Activated CD8-positive, alpha-beta memory T cell treated with anti-CD3 and anti-CD28 coated beads, Interleukin-2, amount 50 U/mL, for 4 hours (primary cell): ENCODE measurements around the gene POLA2.
"Not testable (repeated sequence)": the region's sequence is repeated elsewhere in the genome, so short reads cannot be mapped to it uniquely, and the experiment has no call there.

Experiments used
- DNase-seq: peaks from one replicate; pipeline ENCODE4 v3.0.0-alpha.2; 2020

POLA2 gene

GRCh38 chr11:65310215-65310614 lies 48.5 kb downstream of the POLA2 start:
- no peak for DNase-seq

GRCh38 chr11:65310736-65311135 lies 49.0 kb downstream of the POLA2 start:
- no peak for DNase-seq

- DNase-seq: no peak
Observed at GRCh38 chr11:65311170-65311678, 49.5 kb downstream of the POLA2 start.

GRCh38 chr11:65314501-65315203 lies 52.9 kb downstream of the POLA2 start, which contains the start of gene CDC42EP2:
Gene CDC42EP2, plus strand, starts transcription at chr11:65314866. Its CDS starts 6,033 bp downstream, at chr11:65320899.
- DNase-seq: peak; percentile 73

GRCh38 chr11:65315204-65315865 lies 53.6 kb downstream of the POLA2 start:
- DNase-seq: peak; percentile 87

DNA sequence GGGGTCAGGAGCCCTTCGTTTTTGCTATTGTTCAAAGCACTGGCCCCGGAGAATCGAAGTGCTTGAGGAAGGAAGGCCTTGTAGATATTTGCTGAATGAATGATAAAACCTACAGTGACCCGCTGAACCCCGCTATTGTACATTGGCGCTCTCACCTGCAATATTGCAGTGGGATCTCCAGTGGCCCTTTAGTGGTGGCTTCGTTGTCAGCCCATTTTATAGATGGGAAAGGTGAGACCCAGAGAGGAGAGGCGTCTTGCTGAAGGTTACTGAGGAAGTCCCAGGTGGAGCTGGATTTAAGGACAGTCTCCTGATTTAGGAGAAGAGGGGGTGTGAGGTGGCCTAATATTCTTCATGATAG lies 54.1 kb downstream of the POLA2 start:
- DNase-seq: no peak

DNA sequence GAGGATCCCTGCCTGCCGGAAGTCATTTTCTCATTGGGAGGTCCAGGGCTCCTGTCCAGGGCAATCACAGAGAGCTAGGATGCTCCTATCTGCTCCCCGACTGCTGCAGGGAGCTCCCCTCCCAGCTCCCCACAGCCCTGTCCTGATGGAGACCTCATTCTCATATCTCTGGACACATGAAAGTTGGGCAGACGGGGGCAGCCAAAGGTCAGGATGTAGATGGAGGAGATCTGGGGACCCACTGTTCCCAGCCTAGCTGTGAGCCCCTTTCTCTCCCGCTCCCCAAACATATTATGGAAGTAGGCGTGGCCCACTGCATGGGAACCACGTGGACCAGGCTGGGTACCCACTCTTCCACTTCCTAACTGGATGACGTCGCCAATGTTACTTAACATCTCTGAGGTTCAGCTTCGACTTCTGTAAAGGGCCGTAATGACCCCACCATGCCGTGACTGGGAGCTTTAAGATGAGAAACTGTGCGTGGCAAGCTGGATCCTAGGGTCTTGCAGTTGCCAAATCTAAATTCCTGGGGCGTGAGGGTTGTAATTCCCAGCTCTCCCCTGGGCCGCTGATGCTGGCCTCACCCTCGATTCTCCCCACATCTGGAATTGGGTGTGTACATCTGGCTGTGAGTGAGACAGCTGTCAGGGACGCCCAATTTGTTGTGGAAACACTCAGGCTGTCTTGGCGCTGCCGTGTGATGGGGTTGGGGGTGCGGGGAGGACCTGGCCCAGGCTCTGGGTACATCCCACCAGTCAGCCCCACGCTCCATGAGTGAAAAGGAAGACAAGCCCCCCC lies 54.7 kb downstream of the POLA2 start:
- DNase-seq: no peak

DNA sequence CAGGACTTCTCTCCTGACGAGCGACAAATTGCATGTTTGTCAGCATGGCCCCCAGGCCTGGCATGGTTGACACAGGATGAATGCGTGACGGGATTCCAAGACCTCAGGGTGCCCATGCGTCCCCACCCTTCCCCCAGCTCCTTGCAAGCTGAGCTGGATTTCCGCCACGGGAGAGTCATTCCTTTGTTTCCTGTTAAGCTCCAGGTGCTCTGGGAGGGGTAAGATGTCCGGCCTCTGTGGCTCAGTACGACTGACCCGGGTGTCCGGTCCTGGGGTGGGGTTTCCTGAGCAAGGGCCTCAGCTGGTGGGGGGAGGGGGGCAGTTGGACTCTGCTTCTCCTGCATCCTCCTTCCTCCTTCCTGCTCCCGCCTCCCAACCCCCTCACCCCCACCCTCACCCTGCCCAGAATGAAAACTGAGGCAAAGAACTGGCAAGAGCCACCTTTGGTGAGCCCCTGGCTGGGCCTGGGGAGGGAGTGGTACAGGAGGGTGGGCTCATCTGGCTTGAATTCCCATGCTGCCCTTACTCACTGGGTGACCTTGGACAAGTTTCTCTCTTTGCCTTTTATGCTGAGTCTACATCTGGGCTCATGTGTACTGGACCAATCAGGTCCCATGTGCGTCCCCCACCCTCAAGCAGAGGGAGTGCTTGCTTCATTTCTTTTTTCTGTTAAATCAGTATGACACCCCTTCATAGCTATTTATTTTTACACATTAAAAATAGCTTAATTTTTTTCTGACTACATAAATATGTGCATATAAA lies 55.4 kb downstream of the POLA2 start:
- no peak for DNase-seq

GRCh38 chr11:65320386-65321075 lies 58.8 kb downstream of the POLA2 start:
- DNase-seq: no peak

GRCh38 chr11:65321076-65321475 lies 59.3 kb downstream of the POLA2 start:
- DNase-seq: no peak

GRCh38 chr11:65321828-65322485 lies 60.2 kb downstream of the POLA2 start:
- DNase-seq: no peak

DNA sequence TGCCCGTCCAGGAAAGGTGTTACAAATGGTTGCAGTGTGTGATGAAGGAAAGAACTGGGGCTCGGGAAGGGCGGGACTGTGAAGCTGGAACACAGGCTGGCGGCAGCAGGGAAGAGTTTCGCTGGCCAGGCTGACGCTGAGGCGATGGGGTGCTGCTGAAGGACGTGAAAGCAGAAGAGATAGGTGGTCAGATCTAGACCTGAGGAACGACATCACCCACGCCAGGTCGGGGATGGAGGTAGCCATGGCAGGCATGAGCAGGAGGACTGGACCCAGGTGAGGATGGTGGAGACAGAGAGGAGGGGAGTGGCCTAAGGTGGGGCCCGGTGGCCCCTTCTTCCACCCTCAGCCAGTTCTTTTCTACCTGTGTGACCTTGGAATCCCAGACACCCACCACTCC lies 62.1 kb downstream of the POLA2 start:
- DNase-seq: no peak

DNA sequence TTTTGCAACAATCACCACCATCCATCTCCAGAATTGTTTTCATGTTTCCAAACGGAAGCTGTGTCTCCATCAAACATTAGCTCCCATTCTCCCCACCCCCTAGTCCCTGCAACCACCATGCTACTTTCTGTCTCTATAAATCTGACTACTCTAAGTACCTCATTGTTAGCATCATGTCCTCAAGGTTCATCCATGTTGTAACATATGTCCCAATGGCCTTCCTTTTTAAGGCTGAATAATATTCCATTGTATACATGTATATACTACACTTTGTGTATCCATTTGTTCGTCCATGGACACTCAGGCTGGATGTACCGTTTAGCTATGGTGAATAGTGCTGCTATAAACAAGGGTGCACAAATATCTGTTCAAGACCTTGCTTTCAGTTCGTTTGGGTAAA lies 63.7 kb downstream of the POLA2 start:
- DNase-seq: no peak

- DNase-seq: no peak
Observed at GRCh38 chr11:65327021-65327420, 65.3 kb downstream of the POLA2 start.

DNA sequence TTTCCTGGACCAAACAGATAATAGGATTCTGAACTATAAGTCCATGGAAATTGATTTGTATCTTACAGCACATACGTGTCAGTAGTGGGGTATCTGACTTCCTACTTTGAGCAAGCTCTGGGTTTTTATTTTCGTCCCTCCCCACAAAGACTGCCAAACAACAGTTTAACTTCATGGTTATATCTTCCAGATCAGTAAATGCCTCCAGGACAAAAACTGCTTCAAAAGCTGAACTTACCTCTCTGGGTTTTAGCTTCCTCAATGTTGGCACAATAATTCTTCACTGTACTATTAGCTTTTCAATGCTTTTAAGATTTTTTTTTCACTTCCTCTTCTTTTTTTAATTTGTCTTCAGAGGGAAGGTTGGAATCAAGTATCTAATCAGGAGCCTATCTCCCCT lies 67.7 kb downstream of the POLA2 start:
- no peak for DNase-seq

DNA sequence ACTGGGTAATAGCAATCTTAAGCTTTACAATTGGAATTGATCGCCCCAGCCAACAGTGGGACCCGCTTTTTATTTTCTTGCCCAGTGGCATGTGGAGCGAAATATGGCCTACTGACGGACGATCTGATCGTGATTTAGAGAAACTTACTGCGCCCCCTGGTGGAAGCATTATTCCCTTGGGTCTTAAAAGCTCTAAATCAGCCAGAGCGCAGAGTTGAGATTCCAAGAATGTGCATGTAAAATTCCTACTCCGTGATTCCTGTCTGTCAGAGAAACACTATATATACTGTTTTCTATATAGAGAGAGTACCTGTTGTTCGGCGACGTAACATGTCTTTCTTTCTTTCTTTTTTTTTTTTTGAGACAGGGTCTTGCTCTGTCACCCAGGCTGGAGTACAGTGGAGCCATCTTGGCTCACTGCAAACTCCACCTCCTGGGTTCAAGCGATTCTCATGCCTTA lies 68.2 kb downstream of the POLA2 start:
- peak; percentile 83 for DNase-seq

DNA sequence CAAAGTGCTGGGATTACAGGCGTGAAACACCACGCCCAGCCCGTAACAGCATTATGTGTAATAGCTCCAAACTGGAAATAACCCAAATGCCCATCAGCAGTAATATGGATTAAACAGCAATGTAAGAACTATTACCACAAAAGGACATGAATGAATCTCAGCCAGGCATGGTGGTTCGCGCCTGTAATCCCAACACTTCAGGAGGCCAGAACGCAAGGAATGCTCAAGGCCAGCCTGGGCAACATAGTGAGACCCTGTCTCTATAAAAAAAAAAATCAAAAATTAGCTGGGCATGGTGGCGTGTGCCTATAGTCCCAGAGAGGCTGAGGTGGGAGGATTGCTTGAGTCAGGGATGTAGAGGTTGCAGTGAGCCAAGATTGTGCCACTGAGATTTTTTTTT lies 68.8 kb downstream of the POLA2 start:
- DNase-seq: no peak

DNA sequence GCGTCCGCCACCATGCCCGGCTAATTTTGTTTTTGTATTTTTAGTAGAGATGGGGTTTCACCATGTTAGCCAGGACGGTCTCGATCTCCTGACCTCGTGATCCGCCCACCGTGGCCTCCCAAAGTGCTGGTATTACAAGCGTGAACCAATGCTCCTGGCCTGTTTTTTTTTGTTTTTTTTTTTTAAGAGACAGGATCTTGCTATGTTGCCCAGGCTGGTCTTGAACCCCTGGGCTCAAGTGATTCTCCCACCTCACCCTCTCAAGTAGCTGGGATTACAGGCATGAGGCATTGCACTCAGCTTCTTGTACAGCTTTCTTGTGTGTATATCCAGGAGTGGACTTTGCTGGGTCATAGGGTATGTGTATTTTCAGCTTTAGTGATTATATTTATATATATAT lies 70.8 kb downstream of the POLA2 start:
- DNase-seq: not testable (repeated sequence)

GRCh38 chr11:65334696-65335295 lies 73.0 kb downstream of the POLA2 start:
- no peak for DNase-seq

DNA sequence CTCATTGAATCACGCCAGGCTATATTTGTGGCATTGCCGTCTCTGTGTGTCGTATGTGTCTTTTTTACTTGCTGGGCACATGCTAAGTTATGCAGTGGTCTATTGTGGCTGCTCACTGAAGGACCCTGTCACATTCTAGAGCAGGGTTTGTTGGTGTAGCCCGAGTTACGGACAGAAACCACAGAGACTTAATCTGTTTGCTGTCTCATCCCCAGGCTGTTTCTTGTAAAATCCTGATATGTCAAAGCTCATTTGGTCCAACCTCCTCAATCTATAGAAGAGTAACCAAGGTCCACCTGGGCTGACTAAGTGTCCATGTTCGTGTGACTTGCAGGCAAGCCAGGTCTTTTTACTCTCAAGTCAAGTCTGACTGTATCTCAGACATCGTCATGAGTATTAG lies 76.9 kb downstream of the POLA2 start:
- no peak for DNase-seq

- no peak for DNase-seq
Observed at GRCh38 chr11:65340226-65340625, 78.5 kb downstream of the POLA2 start.
